Panc1 (cell line): ENCODE measurements around the gene MRGPRF. TPM values are rescaled to one million over a fixed set of nuclear protein-coding genes. Genes with fewer than 3 reads are reported as not detected.

Experiments
- ATAC-seq: fragments of 200-7000 bp; cut with Tn5 transposase; 2 replicates; pipeline ENCODE4 v1.9.1; 2020; ENCODE audit warnings: mild to moderate bottlenecking, moderate library complexity
- BruUV-seq: library from RNA; stranded (reverse); fragments of 400-500 nt; replicated peaks from 2 replicates; lab custom pipeline; 2021; lab: Mats Ljungman, UMichigan
- CTCF ChIA-PET: fragments of 300-600 bp; sonication (Branson Sonifier 250); formaldehyde crosslinking; loops from one replicate; lab custom pipeline; 2022; ENCODE audit warnings: antibody characterized with exemption; lab: Charles Lee
- POLR2A ChIA-PET: fragments of 300-600 bp; sonication (Branson Sonifier 250); formaldehyde crosslinking; loops from one replicate; lab custom pipeline; 2022; ENCODE audit warnings: antibody characterized with exemption; lab: Charles Lee
- DNase-seq: peaks from one replicate; pipeline ENCODE4 v3.0.0-alpha.2; 2010; ENCODE audit warnings: low read depth, low spot score
- H3K27ac ChIP-seq: 2 replicates; pipeline ENCODE4 v1.5.1; 2011; ENCODE audit warnings: mild to moderate bottlenecking, low read length, inconsistent platforms
- H3K27me3 ChIP-seq: fragments of 200-500 bp; sonication (Bioruptor generic); 2 replicates; pipeline ENCODE4 v1.6.0; 2014; ENCODE audit warnings: low read length, inconsistent platforms; ENCODE audit not compliant: control insufficient read depth, insufficient read depth
- H3K36me3 ChIP-seq: fragments of 200-500 bp; sonication (Bioruptor generic); 2 replicates; pipeline ENCODE4 v1.5.1; 2014; ENCODE audit warnings: inconsistent platforms, mild to moderate bottlenecking, low read length, moderate library complexity; ENCODE audit not compliant: control insufficient read depth, insufficient read depth
- H3K4me1 ChIP-seq: 2 replicates; pipeline ENCODE4 v1.5.1; 2011; ENCODE audit warnings: inconsistent platforms, mild to moderate bottlenecking, low read length, moderate library complexity; ENCODE audit not compliant: control insufficient read depth, insufficient read depth
- H3K4me3 ChIP-seq, 2 experiments: 2 replicates each; pipeline ENCODE4 v1.5.1; 2011 to 2012; ENCODE audit warnings: low read depth in 2 of 2, low read length in 2 of 2, mild to moderate bottlenecking in 2 of 2, inconsistent platforms in 1 of 2, moderate library complexity in 1 of 2
- H3K9me3 ChIP-seq: fragments of 200-500 bp; sonication (Bioruptor generic); 2 replicates; pipeline ENCODE4 v1.5.1; 2014; ENCODE audit warnings: low read depth, mild to moderate bottlenecking, inconsistent platforms, low read length, moderate library complexity; ENCODE audit not compliant: control insufficient read depth, insufficient read depth
- CTCF ChIP-seq: fragments of 450-650 bp; IDR thresholded peaks from 2 replicates; pipeline ENCODE4 v1.5.1; 2017; ENCODE audit warnings: mild to moderate bottlenecking
- POLR2AphosphoS5 ChIP-seq: IDR thresholded peaks from 2 replicates; pipeline ENCODE4 v1.6.1; 2012; ENCODE audit warnings: mild to moderate bottlenecking, low read depth, low read length, moderate library complexity
- REST ChIP-seq, 2 experiments: IDR thresholded peaks; 2 replicates each; pipeline ENCODE4 v1.6.1; 2011 to 2012; ENCODE audit warnings: low read depth in 2 of 2, control low read depth in 1 of 2, low read length in 1 of 2, mild to moderate bottlenecking in 1 of 2, moderate library complexity in 1 of 2; ENCODE audit not compliant: insufficient read depth in 1 of 2
- SIN3A ChIP-seq: IDR thresholded peaks from 2 replicates; pipeline ENCODE4 v1.6.1; 2012; ENCODE audit warnings: low read depth, mild to moderate bottlenecking, low read length, moderate library complexity, borderline replicate concordance; ENCODE audit not compliant: insufficient read depth
- TCF7L2 ChIP-seq: IDR thresholded peaks from 2 replicates; pipeline ENCODE4 v1.6.1; 2011; ENCODE audit warnings: mild to moderate bottlenecking, low read depth, low read length, inconsistent platforms
- in situ Hi-C: cut with HindIII; loops from 2 replicates; pipeline ENCODE4 v1.10.0; 2016; ENCODE audit warnings: low sequenced_read_pairs, low pct_unique_long_range_greater_than_20kb
- intact Hi-C: fragments of 100-400 bp; cut with micrococcal nuclease; formaldehyde crosslinking; loops from one replicate; pipeline ENCODE4 v1.10.0; 2022; ENCODE audit not compliant: unreplicated experiment
- total RNA-seq: library from RNA; stranded (reverse); gene quantifications from one replicate; pipeline ENCODE4 v1.2.1, GENCODE V29; 2021; ENCODE audit not compliant: unreplicated experiment

Gene MRGPRF
- total RNA-seq, 1 experiment from 2014 or later = 0.36 TPM

- ATAC-seq (peak; percentile 13; the same call in 1 of the 2 replicates), DNase-seq (no peak)
- Histone ChIP-seq H3K9me3 (no peaks in the 10 kb centered on the region), H3K27ac (peak overlapping the region; percentile 34; the same call in 1 of the 2 replicates), H3K4me3 (no peak overlapping the region), H3K36me3 (no peaks in the 10 kb centered on the region), H3K27me3 (no peaks in the 10 kb centered on the region), H3K4me1 (peaks cover 43% of the 10 kb centered on the region)
- CTCF ChIA-PET = interaction anchor here (0.6 to 1.2 kb wide), 2 partner anchors 10 to 34 kb away, joined by 3 to 5 read pairs; no protein-coding TSS in a partner anchor
- POLR2A ChIA-PET = interaction anchor here (0.7 kb wide), 1 partner anchor 38 kb away, joined by 3 read pairs; the partner anchor contains the start of gene TPCN2
- in situ Hi-C loops = no loop called here
- no peak for TF ChIP-seq SIN3A
- 0 out of 4 replicates have a peak, but pooled peaks of 1 of the 2 experiments have one; percentile 22 for TF ChIP-seq REST (IDR thresholded peaks at IDR 0.05; ENCODE audit: insufficient read depth in 1 of 2, low read depth in 2 of 2, low read length in 1 of 2)
- intact Hi-C loops = no loop called here
- BruUV-seq = no TSS peak
Measured at GRCh38 chr11:69010361-69010891, 2.6 kb downstream of the MRGPRF start.

- DNase-seq = no peak
- no peak for TF ChIP-seq SIN3A
- TF ChIP-seq TCF7L2 = no peak
- TF ChIP-seq POLR2AphosphoS5 = no peak
- TF ChIP-seq CTCF = no peak
- intact Hi-C loops (no loop called here), in situ Hi-C loops (no loop called here)
- no peak overlapping the region for H3K4me3 ChIP-seq
- no peaks in the 10 kb centered on the region for H3K27me3 ChIP-seq
- peaks cover 43% of the 10 kb centered on the region for H3K4me1 ChIP-seq
- H3K36me3 ChIP-seq = no peaks in the 10 kb centered on the region
- H3K27ac ChIP-seq = peak overlapping the region; percentile 34; the same call in 1 of the 2 replicates
- POLR2A ChIA-PET = no interaction called here
- no TSS peak for BruUV-seq
- no peak for ATAC-seq
- H3K9me3 ChIP-seq = no peaks in the 10 kb centered on the region
- CTCF ChIA-PET = no interaction called here
Measured at GRCh38 chr11:69009441-69010211, 3.4 kb downstream of the MRGPRF start.
